A549 (cell line): ENCODE results near the gene EDA.

ENCODE experiments used
- CTCF ChIP-seq: fragments of >200 bp; sonication (Bioruptor Twin); formaldehyde crosslinking; IDR thresholded peaks from 3 replicates; pipeline ENCODE4 v1.5.1; 2016
- EP300 ChIP-seq, 2 experiments: fragments of >200 bp; sonication (Bioruptor Twin); formaldehyde crosslinking; IDR thresholded peaks; 2 replicates in 1 of 2; 3 replicates in 1 of 2; pipeline ENCODE4 v1.6.1; 2016 to 2017
- MAX ChIP-seq: IDR thresholded peaks from 2 replicates; pipeline ENCODE4 v1.6.1; 2012
- ZFP36 ChIP-seq: fragments of 450-650 bp; IDR thresholded peaks from 2 replicates; pipeline ENCODE4 v1.6.1; 2014; ENCODE audit warnings: borderline replicate concordance; ENCODE audit not compliant: partially characterized antibody

- TF ChIP-seq EP300 (IDR thresholded peaks at IDR 0.05) (no peak), ZFP36 (no peak), MAX (no peak), CTCF (no peak)
Measured at GRCh38 chrX:69808375-69808774, 192.5 kb downstream of the EDA start.
